ENCODE results near the gene DCAF12. TPM values are rescaled to one million over a fixed set of nuclear protein-coding genes. Genes with fewer than 3 reads are reported as not detected.

Gene DCAF12
- total and polyA plus RNA-seq, 2 of the 8 experiments (the other 6 are each of a cell fraction or from before 2014, with no cell fraction given), result 22.7 to 29.2 TPM

- no peak overlapping the region for H3K9ac ChIP-seq (replicated peaks in 1 of 4; ENCODE audit: extremely low read depth in 1 of 4, low read depth in 3 of 4, low read length in 3 of 4)
- TF ChIP-seq RBBP5 (IDR thresholded peaks at IDR 0.05; ENCODE audit: borderline replicate concordance, low read depth, low read length) (no peak), BCL11A (IDR thresholded peaks at IDR 0.05; ENCODE audit: low read depth in 2 of 2, low read length in 2 of 2) (no peak), JUN (IDR thresholded peaks at IDR 0.05; ENCODE audit: low read depth, low read length) (no peak), PHF8 (conservative IDR thresholded peaks at IDR 0.05; ENCODE audit: low read depth, low read length) (no peak), TAF1 (IDR thresholded peaks at IDR 0.05; ENCODE audit: low read depth, low read length) (no peak), E2F6 (IDR thresholded peaks at IDR 0.05) (no peak), HDAC2 (IDR thresholded peaks at IDR 0.05; ENCODE audit: borderline replicate concordance in 1 of 2, low read depth in 2 of 2, low read length in 2 of 2) (no peak), EZH2 (IDR thresholded peaks at IDR 0.05; ENCODE audit: low read depth, low read length, severe bottlenecking) (no peak)
- H3K14ac ChIP-seq (ENCODE audit: insufficient read length), result no peak overlapping the region
- H4K20me1 ChIP-seq (replicated peaks in 1 of 2; ENCODE audit: control insufficient read depth in 1 of 2, insufficient read depth in 2 of 2, low read length in 2 of 2), result peaks cover 1 to 5% of the 10 kb centered on the region in 2 experiments
- WGBS, 2 experiments (ENCODE audit: extremely low coverage in 1 of 2, insufficient coverage in 1 of 2, insufficient read length in 1 of 2, insufficient replicate concordance in 2 of 2, low coverage in 1 of 2, low lambda C conversion rate in 2 of 2, missing lambda C conversion rate in 1 of 2), result 97% methylated on average over 6 of the region's 6 CpGs; no CpG with 5 or more reads in 1 of the 2 experiments
- peaks cover 0 to 8% (median 5%) of the 10 kb centered on the region in 4 experiments; a peak in 5 of 7 replicates for H3K4me1 ChIP-seq (replicated peaks in 1 of 4; ENCODE audit: control insufficient read depth in 3 of 4, insufficient read depth in 4 of 4, low read length in 3 of 4)
- CTCF ChIA-PET (ENCODE audit: partially characterized antibody), result no interaction called here
- H2BK5ac ChIP-seq (ENCODE audit: low read depth, low read length), result no peak overlapping the region
- no peak overlapping the region for H4K91ac ChIP-seq (replicated peaks; ENCODE audit: insufficient read length, low read length)
- H3K79me2 ChIP-seq (ENCODE audit: control insufficient read depth in 1 of 2, insufficient read depth in 2 of 2, low read length in 2 of 2), result peaks cover 0 to 65% of the 10 kb centered on the region in 2 experiments; a peak in 3 of 4 replicates
- H3K4me2 ChIP-seq (ENCODE audit: insufficient read depth in 1 of 2, low read depth in 2 of 2, low read length in 2 of 2), result no peak overlapping the region
- H3K27ac ChIP-seq (ENCODE audit: low read depth, low read length), result no peak overlapping the region
- no peak overlapping the region for H2BK12ac ChIP-seq (ENCODE audit: low read depth, low read length)
- no peak overlapping the region for H2BK15ac ChIP-seq (ENCODE audit: low read length)
- H3K4ac ChIP-seq (replicated peaks; ENCODE audit: insufficient read length, low read depth, low read length), result no peak overlapping the region
- no peak overlapping the region for H2BK20ac ChIP-seq (ENCODE audit: low read length)
- H2AFZ ChIP-seq (ENCODE audit: low read length), result no peak overlapping the region
- no peaks in the 10 kb centered on the region for H3K27me3 ChIP-seq (replicated peaks in 1 of 4; ENCODE audit: control insufficient read depth in 3 of 4, extremely low read depth in 1 of 4, insufficient read depth in 3 of 4, low read length in 3 of 4)
- POLR2A ChIA-PET (ENCODE audit: partially characterized antibody), result no interaction called here
- H3K9me3 ChIP-seq (ENCODE audit: insufficient read depth in 2 of 2, low read depth in 1 of 2, low read length in 1 of 2), result no peaks in the 10 kb centered on the region
- H4K5ac ChIP-seq (ENCODE audit: insufficient read length, low read depth, low read length), result no peak overlapping the region
- H3K23ac ChIP-seq (ENCODE audit: insufficient read length), result no peak overlapping the region
- H3K56ac ChIP-seq (replicated peaks; ENCODE audit: insufficient read length, low read depth, low read length), result no peak overlapping the region
- FAIRE-seq, result no peak
- H3K23me2 ChIP-seq (ENCODE audit: low read depth, low read length), result peaks cover 13% of the 10 kb centered on the region
- peaks cover 2% of the 10 kb centered on the region; the same call in 1 of the 2 replicates for H3K79me1 ChIP-seq (ENCODE audit: low read depth, low read length)
- no peak overlapping the region for H3K18ac ChIP-seq (ENCODE audit: extremely low read depth, low read length)
- H3K4me3 ChIP-seq (ENCODE audit: extremely low read depth in 1 of 4, insufficient read depth in 2 of 4, low read depth in 3 of 4, low read length in 4 of 4), result no peak overlapping the region
- peaks cover 2 to 27% (median 8%) of the 10 kb centered on the region in 4 experiments; a peak in 3 of 8 replicates for H3K36me3 ChIP-seq (ENCODE audit: control insufficient read depth in 2 of 4, insufficient read depth in 4 of 4, low read length in 3 of 4)
- no peak overlapping the region for H2AK5ac ChIP-seq (ENCODE audit: low read depth, low read length)
- H2BK120ac ChIP-seq (replicated peaks; ENCODE audit: low read depth, low read length), result no peak overlapping the region
- DNase-seq (ENCODE audit: low read depth in 1 of 2, low spot score in 2 of 2), result no peak
- H4K8ac ChIP-seq (ENCODE audit: extremely low read depth, insufficient read depth, low read length), result no peak overlapping the region
Measured at GRCh38 chr9:34123682-34124081, 2.8 kb downstream of the DCAF12 start.
